Skin of body (tissue), 2 donors: Measurements from ENCODE around the gene BATF. TPM values are rescaled to one million over a fixed set of nuclear protein-coding genes. Genes with fewer than 3 reads are reported as not detected.

ENCODE experiments used
- DNase-seq: peaks from one replicate; lab custom pipeline; 2025; lab: John Stamatoyannopoulos, UW
- total RNA-seq: library from RNA; depleted of rRNA; stranded (reverse); fragments of >200 nt; gene quantifications from one replicate; pipeline ENCODE4 v1.2.3, GENCODE V29; 2014

BATF gene
- total RNA-seq, 1 donor from 2014 or later, result 1.4 TPM

DNA sequence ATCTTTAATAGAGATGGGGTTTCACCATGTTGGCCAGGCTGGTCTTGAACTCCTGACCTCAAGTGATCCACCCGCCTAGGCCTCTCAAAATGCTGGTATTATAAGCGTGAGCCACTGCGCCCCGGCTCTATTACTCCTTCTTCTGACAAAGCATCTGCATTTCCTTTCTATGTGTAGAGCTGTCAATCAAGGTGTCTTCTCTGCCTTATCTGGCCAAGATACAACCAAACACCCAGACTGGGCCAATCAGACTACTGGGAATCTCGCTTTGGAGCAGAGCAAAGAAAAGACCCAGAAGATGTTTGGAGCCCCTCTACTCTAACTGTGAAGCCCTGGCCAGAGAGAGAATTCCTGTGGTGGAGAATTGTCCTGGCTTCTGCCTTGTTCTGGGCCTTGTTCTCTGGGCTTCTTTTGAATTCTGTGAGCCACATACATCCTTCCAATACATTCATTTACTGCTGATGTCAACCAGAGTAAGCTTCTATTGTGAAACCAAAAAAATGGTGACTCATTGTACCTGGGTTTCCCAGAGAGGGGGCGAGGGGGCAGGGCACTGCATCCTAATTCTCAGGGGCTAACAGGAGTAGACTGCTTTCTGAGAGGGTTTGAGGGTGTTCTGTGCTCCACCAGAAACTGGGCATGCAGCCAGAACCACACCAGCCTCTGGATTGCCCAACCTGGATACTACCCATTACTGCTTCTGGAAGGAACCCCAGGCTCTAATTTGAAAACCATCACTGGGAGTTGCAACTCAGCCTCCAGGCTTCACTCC lies 37.4 kb downstream of the BATF start:
- DNase-seq, result no peak

DNA sequence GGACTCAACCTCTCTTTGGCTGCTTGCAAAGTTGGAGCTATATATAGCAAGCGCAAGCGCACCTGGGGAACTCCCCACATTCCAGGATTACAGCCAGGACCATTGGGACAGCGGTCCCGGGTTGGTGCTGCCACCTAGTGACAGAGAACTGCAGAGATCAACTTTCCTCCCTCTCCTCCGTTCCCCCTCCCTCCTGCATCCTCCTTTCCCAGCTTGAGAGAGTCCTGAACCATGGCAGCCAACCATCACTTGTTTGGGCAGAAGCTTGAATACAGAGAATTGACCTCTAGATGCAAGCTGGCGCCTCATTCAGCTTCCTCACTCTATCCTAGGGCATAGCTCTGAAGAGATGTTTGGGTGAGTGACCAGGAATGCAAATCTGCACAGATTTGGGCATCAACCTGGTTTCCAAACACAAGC lies 38.8 kb downstream of the BATF start:
- DNase-seq, result peak; percentile 35

DNA sequence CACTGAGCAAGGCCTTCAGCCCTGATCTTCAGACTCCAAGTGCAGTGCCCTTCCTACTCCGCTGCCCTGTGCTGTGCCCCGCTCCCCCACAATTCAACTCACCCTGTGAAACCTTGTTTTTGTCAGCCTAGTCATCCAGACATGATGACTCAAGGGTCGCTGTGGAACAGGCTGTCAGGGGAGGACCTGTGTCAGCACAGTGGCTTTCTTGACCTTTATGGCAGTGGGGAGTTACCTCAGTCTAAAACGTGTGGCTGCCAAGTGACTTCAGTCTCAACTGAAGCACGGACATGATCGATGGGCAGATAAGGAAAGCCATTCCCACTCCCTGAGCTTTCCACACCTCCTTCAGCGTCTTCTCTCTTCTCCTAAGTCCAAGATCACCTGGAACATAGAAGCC lies 39.8 kb downstream of the BATF start:
- no peak for DNase-seq

DNA sequence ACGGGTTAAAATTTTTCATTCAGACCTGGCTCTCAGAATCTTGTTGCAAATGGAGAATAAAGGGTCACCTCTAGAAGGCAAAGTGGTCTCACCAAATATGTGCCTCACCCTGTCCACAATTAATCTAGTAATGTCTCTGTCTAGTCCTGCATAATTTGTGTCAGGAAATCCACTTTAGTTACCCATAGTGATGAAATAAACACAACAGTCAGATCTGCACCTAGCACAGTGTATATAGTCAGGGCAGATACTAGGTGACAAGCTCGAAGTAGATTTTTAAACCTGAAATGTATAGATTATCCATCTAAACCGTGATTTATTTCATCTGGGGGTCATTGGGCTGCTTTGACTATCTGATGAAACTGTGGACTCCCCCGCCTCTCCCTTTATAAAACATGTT lies 40.2 kb downstream of the BATF start:
- DNase-seq, result no peak

DNA sequence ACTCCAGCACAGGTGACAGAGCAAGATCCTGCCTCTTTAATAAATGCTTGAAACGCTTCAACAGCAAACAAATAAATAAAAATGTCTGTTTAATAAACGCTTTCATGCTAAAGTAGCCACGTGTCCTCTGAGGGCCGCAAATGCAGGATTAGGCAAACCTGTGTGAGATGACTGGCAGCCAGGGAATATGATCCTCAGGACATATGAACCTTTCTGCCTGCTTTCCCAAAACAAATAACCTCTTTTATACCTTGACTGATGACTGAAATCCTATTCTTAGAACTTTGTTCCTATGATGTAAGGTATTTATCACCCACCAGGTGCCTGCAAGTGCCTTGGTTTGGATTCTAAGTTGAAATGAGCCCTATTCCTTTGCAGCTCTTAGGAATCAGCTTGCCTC lies 41.7 kb downstream of the BATF start:
- no peak for DNase-seq

DNA sequence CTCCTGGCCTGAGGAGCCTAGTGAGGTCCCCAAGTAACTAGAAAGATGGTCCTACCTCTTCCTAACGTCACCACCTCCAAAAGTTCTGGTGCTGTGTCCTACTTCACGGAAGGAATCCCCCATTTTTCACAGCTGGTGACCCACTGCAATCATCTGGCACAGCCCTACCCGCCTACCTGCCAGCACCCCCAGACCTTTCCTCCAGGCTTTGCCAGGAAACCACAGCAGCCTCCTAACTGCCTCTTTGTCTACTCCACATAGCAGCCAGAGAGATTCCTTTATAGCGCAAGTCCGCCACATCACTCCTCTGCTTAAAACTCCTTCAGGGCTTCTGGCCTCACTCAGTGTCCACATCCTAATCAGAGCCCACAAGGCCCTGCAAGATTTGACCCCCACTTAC lies 42.8 kb downstream of the BATF start:
- no peak for DNase-seq

DNA sequence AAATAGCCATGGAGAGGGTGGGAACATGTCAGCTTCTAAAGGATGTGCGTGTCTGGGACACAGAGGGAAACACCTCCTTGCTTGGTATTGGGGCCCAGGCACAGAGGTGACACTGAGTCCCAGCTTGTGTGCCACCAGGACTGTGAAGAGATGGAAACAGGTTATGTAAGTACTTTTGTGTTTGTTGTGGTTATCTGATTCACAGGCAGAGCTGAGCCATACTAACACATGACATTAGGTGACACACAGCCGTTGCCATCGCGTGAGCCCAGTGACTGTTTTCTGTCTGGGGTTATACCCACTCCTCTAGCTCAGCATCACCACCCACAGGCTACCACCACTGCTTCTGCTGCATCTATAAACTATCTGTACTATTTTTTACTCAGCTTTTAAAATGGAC lies 44.1 kb downstream of the BATF start:
- DNase-seq, result no peak

DNA sequence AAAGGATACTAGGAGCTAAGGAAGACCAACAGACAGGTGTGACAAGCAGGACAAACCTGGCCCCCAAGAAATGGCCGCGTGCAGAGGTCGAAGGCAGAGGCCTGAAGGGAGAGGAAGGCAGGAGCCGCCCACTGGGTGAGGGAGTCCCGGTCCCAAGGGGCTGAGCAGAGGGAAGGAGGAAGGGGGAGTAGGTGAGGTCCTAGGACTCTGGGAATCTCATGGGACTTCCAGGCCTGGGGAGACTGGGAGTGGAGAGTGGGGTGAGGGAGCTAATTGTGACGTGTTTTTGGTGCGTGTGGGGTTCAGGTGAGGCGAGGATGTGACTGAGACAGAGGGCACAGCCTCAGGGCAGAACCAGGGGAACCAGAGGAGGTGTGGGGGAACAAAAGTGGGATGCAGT lies 44.5 kb downstream of the BATF start:
- DNase-seq, result no peak

DNA sequence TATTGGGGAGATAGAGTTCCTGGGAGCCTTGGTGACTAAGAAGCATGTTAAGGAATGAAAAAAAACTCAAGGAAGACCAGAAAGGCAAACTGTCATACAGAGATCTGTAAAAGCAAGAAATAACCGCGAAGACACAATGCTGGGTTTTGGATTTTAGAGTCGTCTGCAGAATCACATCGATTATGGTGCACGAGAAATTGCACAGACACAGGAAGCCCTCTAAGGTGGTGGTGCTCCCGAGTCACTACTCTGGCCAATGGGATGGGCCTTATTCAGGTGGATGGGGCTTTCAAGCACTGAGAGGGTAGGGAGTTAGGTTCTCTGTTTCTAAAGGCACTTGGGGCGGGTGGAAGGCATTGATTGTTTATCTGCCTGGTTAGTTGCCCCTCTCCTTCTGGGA lies 45.9 kb downstream of the BATF start:
- no peak for DNase-seq

DNA sequence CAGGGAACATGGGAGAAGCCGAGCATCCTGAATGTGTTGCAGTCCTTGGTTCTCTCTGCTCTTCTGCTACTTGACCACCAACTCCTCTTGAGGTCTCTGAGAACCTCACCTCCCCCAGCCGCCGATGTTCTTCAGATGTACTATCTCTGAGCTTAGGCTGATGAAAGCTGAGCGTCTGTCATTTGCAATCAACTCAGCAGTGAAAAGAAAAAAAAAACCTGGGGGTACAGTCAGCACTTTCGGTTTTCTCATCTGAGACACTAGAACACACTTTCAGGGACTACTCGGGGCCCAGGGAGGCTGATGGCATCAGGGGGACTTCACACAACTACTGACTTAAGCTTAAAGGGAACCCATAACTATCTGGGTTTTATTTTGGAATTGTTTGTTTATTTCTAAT lies 46.5 kb downstream of the BATF start:
- no peak for DNase-seq

DNA sequence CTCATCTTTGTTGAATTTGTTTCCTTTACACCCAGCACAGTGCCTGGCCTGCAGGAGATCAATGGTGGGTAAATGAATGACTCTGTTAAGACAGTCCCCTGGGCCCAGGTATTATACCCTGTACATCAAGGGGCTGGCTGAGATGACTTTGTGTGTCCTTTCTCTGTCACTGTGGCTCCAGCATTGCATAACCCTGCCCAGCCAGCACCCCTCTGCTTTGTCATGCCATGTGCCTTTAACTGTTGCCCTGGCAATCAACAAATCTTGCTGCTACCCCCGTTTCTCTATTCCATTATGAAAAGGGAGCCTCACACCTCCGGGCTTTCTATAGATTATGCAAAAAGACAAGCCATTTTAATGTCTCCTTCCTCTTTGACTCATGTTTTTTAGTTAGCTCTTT lies 48.5 kb downstream of the BATF start:
- DNase-seq, result no peak

DNA sequence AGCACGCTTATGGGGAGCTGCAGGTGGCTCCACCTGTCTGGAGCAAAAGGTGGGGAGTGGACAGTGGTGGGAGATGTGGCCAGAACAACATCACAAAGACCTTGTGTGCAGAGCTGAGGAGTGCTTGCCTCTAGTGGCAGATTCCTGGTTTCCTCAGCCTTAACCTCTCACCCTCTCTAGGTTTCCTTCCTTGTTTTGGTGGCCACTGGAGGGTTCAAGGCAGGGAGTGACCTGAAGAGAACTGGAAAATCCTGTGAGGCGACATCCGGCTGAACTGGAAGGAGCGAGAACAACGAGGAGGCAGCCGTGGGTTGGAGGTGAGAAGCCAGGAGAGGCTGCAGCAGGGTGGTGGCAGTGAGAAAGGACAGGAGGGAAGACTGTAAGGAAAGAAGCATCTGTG lies 49.8 kb downstream of the BATF start:
- DNase-seq, result no peak

DNA sequence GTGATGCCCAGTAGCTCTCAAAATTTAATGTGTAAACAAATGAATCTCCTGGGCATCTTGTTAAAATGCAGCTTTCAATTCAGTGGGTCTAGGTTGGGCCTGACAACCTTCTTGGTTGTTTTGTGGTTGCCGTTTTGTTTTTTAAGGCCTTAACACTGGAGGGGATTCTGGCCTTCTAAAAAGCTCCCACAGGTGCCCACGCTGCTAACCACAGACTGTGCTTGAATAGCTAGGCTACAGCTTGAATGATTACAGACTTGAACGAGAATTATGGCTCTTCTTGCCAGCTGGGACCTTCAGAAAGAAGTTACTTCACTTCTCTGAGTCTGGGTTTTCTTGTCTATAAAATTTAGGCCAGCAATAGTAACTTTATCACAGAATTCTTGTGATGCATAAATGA lies 54.8 kb downstream of the BATF start:
- no peak for DNase-seq

DNA sequence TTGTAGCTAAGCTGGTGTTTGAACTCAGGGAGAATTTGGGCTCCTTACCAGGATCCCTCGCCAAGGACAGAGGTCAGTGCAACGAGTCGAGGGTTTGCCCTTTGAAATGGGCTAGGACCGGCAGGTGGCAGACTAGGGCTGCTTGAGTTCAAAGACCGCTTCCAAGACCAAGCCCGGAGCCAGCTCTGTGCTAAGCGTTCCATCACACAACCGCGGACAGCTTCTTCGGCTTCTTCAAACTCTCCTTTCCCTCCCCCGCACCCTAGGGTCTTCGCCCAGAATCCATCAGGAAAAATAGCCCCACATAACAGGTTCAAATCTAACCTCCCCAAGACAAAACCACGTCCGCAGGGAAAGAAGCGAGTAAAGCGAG lies 55.4 kb downstream of the BATF start:
- peak; percentile 49 for DNase-seq

DNA sequence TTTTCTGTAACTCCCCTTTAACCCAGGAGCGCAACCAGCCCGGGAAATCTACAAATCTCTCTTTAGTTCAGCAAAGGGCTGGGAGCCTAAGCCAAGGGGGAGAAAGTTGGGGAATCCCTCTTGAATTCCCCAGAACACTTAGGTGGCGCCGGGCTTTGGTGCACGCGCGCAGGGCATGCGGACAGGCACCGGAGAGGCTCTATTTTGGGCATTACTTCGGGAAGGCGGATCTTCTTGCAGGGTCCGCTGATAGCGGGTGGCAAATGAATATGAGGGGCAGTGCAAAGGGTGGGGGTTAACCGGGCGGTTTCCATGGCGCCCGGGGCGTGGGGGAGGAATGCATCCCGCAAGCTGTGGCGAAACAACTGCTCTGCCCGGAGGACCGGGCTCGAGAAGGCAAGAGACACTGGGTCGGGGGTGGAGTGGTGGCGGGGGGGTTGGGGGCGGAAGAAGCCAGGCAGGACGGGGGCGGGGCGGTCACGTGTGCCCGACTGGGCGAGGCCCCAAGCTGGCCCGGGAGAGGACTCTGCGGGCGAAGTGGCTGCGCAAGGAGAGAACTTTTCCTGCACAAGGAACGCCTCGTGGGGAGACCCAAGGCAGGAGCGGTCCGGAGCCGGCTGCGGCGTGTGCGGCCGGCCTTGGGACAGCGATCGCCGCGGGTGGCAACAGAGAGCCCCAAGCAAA lies 56.0 kb downstream of the BATF start, which contains the start of gene FLVCR2:
TSS of gene FLVCR2 (plus strand) at position 519 of the 684 bp plus-strand sequence. CDS start 353 bp downstream, outside the sequence.
- no peak for DNase-seq

DNA sequence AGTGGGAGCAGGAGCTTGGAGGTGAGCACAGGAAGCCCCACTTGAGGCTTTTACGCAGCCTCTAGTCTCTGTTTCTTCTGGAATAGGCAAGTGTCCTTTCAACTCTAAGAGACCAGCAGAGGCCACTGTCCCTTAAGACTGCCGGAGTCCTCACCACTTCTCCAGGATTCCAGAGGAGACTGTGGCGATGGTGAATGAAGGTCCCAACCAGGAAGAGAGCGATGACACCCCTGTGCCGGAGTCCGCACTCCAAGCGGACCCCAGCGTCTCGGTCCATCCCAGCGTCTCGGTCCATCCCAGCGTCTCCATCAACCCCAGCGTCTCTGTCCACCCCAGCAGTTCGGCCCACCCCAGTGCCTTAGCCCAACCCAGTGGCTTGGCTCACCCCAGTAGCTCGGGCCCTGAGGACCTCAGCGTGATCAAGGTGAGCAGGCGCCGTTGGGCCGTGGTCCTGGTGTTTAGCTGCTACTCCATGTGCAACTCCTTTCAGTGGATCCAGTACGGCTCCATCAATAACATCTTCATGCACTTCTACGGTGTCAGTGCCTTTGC lies 56.6 kb downstream of the BATF start:
- no peak for DNase-seq

DNA sequence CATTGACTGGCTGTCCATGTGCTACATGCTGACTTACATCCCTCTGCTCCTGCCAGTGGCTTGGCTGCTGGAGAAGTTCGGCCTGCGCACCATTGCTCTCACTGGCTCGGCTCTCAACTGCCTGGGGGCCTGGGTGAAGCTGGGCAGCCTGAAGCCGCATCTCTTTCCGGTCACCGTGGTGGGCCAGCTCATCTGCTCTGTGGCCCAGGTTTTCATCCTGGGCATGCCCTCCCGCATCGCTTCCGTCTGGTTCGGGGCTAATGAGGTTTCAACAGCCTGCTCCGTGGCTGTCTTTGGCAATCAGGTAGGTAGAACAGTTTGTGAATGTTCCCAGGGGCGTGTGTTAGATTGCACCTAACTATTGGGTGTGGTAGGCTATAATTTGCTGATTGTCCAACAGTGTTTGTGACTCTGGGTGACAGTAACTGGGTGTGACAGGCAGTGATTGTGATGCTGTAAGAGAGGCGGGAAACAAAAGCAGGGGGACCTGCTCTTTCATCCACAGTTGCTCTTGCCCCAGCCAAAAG lies 57.1 kb downstream of the BATF start:
- no peak for DNase-seq

DNA sequence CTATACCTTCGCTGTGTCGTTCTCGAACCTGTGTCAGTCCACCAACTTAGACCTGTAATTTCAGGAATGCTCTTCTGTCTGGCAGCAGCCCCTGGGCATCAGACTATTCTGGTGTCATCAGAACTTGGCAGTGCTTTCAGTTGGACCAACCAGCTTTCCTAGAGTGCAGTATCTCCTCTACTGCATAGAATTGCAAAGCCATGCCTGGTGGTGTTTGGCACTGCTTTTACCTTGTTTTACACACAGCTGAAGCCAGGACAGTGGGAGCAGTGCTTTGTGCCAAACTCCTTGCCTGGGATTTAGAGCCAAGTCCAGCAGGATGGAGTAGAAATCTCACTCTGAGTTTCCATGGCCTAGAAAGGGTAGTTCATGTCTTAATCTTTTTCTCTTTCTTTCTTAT lies 57.6 kb downstream of the BATF start:
- DNase-seq, result no peak

DNA sequence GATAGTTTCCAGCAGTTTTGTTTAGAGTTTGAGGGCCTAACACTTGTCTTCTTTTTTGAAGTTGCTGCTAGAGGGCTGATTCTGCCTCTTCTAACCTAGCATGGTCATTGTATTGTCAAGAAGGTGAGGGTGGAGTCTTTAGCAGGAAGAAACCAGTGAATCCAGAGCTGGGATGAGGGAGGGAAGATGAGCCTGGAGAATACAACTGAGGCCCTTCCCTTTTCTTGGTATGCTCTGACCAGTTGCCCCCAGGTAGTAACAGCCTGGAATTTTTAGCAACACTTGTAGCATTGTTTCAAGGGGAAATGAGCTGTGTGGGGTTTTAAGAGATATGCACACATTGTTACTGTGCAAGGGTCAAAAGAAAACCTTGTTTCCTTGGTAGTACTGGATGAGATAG lies 65.1 kb downstream of the BATF start:
- no peak for DNase-seq

DNA sequence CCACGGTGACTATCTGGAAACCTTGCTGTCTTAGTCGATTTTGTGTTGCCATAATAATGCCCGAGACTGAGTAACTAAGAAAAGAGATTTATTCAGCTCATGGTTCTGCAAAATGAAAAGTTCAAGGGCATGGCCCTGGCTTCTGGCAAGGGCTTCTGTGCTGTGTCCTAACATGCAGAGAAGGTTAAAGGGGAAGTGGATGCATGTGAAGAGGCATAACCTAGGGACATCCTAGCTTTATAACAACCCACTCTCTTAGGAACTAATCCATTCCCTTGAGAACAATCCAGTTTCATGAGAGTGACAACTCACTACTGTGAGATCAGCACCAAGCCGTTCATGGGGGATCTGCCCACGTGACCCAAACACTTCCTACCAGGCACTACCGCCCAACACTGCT lies 67.7 kb downstream of the BATF start:
- DNase-seq, result no peak

DNA sequence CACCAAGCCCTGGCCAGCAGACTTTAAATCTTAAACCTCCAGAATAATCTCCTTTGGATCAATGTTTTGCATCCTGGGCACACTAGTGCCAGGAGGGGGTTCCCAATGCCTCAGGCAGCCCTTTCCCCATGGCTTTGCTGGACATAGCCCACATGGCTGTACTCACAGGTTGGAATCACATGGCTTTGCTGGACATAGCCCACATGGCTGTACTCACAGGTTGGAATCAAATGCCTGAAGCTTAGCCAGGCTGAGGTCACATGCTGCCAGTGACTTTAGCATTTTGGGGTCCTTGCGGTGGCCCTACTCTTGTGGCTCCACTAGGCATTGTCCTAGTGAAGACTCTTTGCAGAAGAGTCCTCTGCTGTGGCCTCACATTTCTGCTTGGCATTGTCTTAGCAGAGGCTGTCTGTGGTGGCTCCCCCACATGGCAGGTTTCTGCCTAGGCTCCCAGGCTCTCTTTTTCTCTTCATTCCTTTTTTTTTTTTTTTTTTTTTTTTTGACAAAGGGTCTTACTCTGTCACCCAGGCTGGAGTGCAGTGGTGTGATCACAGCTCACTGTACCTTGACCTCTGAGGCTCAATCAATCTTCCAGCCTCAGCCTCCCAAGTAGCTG lies 69.2 kb downstream of the BATF start:
- DNase-seq, result no peak

DNA sequence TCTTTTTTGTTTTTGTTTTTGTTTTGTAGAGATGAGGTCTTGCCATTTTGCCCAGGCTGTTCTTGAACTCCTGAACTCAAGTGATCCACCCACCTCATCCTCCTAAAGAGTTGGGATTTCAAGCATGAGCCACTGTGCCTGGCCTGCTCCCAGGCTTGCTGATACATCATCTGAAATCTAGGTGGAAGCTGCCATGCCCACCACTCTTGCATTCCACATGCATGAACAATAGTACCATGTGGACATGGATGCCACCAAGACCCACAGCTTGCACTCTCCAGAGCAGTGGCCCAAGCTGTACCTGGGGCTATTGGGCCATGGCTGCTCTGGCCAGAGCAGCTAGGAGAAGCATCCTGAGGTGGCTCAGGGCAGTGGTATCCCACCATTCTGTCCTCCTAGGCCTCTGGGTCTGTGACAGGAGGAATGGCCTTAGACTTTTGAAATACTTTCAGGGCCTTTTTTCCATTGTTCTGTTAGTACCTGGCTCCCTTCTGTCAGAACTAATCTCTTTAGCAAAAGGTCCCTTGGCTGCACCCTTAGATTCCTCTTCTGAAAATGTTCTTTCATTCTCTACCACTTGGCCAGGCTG lies 69.8 kb downstream of the BATF start:
- no peak for DNase-seq
